ENCODE data around the gene MGRN1.

Gene MGRN1

DNA sequence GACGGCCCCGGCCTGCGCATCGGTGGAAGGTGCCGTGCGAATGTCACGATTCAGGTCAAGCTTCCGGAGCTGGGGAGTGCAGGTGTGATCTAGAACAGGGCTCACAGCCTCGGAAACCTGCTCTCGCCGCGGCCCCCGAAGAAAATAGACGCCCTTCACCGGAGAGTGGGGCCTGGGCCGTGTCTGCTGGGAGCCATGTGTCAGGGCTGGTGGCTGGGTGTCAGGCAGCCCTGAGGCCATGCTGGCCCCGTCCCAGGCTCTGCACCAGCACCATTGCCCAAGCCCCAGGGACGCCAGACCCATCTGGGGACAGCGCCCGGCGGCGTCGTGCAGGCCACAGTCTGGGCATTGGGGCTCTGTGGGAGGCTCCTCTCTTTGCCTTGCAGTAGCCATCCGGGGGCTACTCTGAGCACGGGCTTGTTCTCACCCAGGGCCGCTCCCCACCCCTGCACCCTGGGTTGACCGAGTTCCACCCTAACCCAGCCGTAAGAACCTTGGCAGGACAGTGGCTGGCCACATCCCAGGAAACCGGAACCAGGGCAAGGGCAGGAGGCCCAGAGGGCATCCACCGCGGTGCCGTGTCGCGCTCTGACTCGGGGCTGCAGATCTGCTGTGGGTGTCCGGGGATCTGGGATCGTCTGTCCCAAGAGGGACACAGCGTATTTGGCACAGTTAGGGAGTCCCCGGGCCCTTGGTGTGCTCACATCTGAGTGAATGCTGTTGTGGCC, 63.5 kb downstream of the MGRN1 start:
- no peak for DNase-seq (ENCODE audit: low spot score)

GRCh38 chr16:4688674-4689045, 64.0 kb downstream of the MGRN1 start:
- no peak for DNase-seq (ENCODE audit: low spot score)

DNA sequence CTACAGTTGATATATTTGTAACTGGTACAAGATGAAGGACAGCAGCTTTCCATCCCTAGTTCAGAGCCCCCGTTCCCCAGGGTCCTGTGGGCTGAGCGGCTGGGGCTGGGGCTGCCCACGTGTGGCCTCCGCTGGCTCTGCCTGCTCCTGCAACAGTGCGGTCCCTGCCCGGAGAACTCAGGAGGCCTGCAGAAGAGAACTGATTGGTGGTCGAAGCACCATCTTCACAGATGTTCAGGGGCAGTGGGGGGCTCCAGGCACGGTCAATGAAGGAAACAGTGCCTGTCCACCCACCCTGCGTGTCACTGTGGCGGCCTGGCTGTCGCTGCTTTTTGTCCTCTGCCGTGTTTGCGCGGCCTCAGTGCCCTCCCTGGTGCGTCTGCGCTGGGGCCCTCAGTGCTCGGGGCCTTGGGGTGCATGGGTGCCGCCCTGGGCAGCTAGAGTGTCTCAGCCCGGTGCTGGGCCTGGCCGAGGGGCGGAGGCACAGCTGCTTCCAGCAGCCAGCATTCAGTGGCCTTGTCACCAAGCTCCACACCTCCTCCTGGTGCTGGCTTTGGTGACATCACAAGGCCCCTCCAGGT, 64.6 kb downstream of the MGRN1 start:
- DNase-seq (ENCODE audit: low spot score) = no peak

DNA sequence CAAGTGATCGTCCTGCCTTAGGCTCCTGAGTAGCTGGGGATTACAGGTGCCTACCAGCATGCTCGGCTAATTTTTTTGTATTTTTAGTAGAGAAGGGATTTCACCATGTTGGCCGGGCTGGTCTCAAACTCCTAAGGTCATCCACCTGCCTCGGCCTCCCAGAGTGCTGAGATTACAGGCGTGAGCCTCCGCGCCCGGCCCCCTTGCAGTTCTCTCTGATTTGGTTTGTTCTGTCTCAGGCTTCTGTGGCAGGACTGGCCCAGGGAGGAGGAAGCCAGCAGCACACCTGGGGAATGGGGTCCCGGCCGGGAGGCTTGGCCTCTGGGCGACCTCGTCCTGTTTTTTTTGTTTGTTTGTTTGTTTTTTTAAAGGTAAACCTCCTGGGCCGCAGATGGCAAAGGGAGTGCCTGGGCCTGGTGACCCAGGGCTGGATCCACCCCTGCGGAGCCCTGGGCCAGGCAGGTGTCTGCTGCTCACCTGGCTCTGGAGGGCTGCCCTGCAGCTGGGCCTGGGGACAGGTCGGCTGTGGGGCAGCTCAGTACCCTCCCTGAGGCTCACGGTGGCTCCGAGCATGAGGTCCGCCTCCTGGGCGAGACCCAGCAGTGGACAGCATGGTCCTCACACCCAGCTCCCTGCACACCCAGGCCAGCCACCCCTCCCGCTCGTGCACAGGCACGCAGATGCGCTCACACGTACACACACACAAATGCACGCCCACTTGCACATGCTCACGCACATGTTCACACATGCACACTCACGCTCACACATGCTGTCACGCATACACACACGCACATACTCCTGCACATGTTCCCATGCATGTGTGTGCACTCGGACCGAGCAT, 65.5 kb downstream of the MGRN1 start:
- no peak for DNase-seq (ENCODE audit: low spot score)

DNA sequence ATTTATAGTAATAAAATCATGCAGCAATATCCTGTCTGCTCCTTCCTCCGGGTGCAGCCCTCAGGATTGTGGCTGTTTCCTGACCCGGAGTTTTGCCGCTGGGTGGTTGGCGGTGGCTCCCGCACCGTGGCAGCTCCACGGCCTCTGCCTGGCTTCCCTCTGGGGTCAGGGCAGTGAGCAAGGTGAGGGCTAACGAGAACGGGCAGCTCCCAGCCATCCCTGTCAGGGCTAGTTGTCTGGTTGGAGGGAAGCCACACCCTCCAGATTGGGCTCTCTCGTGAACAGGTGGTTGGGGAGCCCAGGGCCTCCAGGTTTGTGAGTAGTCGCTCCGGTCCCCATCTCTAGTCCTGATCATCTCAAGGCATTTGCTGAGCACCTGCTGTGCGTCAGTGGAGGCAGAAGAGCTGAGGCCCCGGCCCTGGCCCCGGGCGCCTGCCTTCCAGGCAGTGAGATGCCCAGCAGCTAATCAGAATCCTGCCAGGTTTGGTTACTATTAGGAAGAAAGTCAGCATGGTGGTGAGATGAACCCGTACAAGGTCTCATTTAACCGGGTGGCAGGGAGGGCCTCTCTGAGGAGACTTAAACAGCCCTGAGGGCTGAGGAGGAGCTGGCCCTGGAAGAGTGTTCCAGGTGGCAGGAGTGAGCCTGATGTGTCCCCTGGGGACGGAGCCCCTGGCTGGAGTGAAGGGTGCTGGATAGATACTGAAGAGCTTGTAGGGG, 66.5 kb downstream of the MGRN1 start:
- no peak for DNase-seq (ENCODE audit: low spot score)

DNA sequence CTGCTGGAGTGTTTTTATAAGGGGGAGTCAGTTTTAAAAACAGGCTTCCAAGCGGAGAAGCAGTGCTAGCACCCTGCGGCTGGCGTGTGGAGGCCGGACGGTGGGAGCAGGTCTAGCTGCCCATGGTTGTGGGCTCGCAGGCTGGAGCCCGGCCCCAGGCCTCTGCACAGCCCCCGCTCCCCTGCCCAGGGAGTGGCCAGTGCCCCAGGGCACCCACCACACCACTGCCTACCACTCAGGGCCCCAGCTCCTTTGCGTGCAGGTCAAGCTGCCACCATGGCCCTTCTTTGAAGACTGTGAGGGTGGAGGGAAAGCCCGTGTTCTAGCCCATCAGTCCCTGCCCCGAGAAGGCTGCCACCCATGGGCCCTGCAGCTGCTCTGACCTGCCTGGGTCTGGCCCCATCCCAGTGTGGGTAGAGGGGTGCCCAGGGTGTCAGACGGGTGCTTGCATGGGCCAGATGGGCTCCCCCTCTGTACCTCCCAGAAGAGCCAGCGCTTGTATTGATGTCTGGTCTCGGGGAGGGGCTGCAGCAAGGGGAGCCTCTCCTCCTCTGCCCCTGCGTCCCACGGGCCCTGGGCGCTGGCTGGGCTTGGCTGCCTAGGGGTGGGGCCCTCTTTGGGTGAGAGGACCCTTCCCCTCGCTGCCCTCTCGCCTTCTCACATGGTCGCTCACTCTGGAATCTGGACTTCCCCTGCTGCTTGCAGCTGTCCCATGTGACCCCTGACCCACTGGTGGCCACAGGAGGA, 67.2 kb downstream of the MGRN1 start:
- no peak for DNase-seq (ENCODE audit: low spot score)

GRCh38 chr16:4692460-4693295, 68.1 kb downstream of the MGRN1 start:
- no peak for DNase-seq (ENCODE audit: low spot score)

GRCh38 chr16:4693296-4693955, 68.8 kb downstream of the MGRN1 start, which contains the start of gene NUDT16L1:
NUDT16L1 (plus strand) TSS chr16:4693562; CDS start chr16:4693727, 165 bp downstream.
- peak; percentile 97 for DNase-seq (ENCODE audit: low spot score)

DNA sequence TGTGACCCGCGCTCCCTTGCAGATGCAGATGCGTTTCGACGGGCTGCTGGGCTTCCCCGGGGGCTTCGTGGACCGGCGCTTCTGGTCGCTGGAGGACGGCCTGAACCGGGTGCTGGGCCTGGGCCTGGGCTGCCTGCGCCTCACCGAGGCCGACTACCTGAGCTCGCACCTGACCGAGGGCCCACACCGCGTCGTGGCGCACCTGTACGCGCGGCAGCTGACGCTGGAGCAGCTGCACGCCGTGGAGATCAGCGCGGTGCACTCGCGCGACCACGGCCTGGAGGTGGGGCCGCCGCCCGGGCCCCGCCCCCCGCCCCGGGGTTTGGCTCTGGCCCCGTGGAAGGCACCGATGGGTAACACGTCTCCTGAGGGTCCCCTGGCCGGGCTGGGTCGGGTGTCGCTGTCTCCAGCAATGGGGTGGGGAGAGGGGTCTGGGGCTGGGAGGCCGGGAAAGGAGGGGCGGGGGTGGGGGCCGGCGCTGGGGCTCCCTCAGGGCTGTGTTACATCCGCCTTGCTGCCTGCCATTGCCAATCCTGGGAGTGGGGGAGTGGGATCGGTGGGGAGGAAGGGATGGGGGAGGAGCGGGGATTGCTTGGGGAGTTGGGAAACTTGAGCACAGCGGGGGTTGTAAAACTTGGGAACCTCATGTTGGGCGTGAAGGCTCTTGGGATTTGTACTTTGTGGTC, 69.5 kb downstream of the MGRN1 start:
- no peak for DNase-seq (ENCODE audit: low spot score)

DNA sequence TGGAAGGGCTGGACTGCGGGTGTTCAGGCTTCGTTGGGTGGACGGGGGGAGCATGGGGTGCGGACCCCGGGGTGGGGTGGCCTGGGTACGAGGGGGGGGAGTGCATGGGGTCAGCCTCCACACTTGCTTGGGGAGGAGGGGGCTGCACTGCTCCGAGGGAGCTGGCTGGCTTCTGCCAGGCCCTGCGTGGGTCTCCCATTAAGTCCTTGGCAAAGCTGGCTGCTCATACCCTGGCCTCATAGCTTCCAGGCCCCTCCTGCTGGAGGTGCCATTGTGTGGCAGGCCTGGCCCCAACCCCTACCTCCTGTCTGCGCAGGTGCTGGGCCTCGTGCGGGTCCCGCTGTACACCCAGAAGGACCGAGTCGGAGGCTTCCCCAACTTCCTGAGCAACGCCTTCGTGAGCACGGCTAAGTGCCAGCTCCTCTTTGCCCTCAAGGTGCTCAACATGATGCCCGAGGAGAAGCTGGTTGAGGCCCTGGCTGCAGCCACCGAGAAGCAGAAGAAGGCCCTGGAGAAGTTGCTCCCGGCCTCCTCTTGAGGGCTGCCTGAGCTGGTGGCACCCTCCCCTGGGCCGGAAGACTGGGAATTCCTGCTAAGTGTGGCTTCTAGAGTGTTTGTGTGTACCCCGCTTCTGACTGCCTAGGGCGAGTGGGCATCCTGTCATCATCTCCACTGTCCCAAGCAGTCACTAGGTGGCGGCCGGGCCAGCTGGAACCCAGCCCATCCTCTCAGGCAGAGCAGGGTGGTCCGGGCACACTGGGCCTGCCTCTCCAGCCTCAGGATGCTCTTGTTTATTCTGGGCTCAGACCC, 70.2 kb downstream of the MGRN1 start:
- DNase-seq (ENCODE audit: low spot score) = no peak

GRCh38 chr16:4695473-4696171, 71.0 kb downstream of the MGRN1 start:
- no peak for DNase-seq (ENCODE audit: low spot score)

DNA sequence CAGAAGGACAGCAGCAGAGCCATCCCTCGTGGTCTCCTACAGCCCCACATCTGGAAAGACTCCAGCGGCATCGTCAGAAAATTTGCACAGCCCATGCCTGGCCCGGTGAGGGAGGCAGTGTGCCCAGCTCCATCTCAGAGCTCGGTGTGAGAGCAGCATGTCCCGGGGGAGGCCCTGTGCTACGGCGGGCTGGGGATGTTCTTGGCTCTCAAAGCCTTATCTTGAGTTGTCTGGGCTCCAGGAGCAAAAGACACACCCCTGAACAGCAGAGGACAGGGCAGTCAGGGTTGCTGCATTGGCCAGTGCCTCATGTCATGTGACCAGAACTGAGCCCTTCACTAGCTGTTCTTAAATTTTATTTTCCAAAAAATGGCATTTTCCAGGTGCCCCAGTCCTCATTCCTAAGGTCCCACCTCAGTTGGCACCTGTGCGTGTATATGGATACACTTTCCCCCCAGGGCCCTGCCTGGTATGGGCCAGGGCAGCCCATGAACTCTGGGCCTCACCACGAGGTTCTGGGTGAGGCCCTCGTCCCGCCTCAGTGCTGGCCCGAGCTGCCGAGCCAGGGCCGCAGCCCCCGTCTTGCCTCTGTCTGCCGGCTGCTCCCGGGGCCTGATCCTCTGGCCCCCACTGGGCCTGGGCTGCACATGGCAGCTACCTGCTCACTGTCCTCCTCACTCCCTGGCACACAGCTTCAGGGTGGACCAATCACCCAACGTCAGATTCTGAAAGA, 71.7 kb downstream of the MGRN1 start:
- DNase-seq (ENCODE audit: low spot score) = no peak

DNA sequence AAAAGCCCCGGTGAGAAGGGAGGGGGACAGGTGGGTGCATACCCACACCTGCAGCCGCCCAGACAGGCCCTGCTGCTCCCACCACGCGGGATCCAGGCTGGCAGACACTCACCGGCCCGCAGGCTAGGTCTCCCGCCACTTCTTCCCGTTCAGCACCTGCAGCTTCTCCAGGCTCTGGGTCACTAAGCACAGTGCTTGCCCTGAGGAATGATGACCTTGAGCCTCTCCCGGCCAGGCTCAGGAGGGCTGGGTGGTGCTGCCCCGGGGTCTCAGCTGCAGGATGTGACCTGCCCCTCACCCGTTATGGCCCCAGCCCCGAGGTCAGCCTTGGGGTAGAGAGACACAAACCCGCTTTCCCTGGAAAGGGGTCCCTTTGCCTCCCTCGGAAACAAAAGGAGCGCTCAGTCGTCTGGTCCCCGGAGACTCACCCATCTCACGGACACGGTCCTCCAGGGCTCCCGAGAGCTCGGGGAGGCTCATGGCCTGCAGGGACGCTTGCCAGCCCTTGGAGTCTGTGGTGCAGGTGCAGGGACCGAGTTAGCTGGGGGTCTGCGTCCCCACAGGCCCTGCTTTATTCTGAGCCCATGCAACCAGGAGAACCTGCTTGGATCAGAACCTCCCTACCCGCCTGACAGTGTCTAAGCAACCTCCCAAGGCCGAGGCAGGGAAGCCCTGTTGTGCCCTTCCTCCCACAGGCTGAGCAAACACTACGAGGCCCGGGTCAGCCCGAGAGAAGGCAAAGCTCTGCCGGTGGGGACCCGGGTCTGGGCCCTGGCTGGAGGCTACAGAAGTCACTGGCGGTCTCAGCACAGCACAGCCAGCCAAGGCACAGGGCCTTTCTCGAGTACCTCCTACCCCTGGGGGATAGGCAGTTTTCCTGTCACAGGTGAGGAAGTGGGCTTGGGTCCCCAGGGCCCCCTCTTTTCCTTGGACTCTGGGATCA, 72.5 kb downstream of the MGRN1 start:
- DNase-seq (ENCODE audit: low spot score) = no peak

DNA sequence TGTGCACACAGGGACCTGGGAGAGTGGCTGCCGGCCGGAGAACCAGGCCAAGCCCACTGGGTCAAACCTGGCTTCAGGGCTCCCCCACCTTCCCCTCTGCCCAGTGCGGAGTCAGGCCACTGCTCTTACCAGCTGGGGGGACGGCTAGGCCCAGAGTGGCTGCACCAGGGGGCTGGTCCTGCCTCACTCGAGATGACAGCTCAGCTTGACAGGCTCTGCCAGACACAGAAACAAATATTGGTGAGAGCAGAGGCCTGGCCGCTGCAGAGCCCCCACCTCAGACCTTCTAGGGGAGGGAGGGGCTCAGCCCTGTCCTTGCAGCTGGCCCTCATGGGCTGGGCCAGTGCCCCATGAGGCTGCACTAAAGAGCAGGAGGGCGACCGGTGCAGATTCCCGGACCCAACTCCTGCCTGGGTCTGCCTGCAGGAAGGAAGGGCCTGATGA, 73.2 kb downstream of the MGRN1 start:
- DNase-seq (ENCODE audit: low spot score) = no peak

- DNase-seq (ENCODE audit: low spot score) = no peak
Measured at GRCh38 chr16:4698321-4699045, 73.9 kb downstream of the MGRN1 start.

All from putamen (tissue), 1 donor.